Measurements from ENCODE around the gene CD93. TPM values are rescaled to one million over a fixed set of nuclear protein-coding genes. Genes with fewer than 3 reads are reported as not detected.
A peak's percentile ranks its signal among the peaks of the same experiment; 100 is the strongest.

Gene CD93
- total and polyA plus RNA-seq, 8 donors: 2.9 to 63.5 (median 6.7) TPM

GRCh38 chr20:23082846-23083552, 3.1 kb downstream of the CD93 start:
- H3K4me1 ChIP-seq: peaks cover 0 to 16% (median 0%) of the 10 kb centered on the region in 4 donors
- no peaks in the 10 kb centered on the region for H3K9me3 ChIP-seq
- peak overlapping the region in 3 of 4 donors; percentile 39 to 42 (median 39) for H3K4me3 ChIP-seq
- peak in 1 of 2 donors; percentile 65 for DNase-seq
- H3K27ac ChIP-seq: peak overlapping the region in 4 of 5 donors; percentile 78 to 88 (median 84)
- no peaks in the 10 kb centered on the region for H3K36me3 ChIP-seq
- no peaks in the 10 kb centered on the region for H3K27me3 ChIP-seq
- WGBS, 5 donors: 56 to 65% (median 59%) methylated on average over 9 of the region's 9 CpGs
- intact Hi-C loops (cut with DNase I; ENCODE audit: low total_unique reads): no loop called here
- TF ChIP-seq POLR2AphosphoS5 (IDR thresholded peaks at IDR 0.05) (peak; percentile 15 to 40 (median 24)), CTCF (IDR thresholded peaks at IDR 0.05) (no peak), EP300 (IDR thresholded peaks at IDR 0.05) (no peak), POLR2A (IDR thresholded peaks at IDR 0.05) (no peak)

GRCh38 chr20:23081263-23081819, 4.8 kb downstream of the CD93 start:
- intact Hi-C loops (cut with DNase I; ENCODE audit: low total_unique reads): no loop called here
- peak overlapping the region in 2 of 4 donors; percentile 39 to 42 for H3K4me3 ChIP-seq

GRCh38 chr20:23080521-23080920, 5.6 kb downstream of the CD93 start:
- no peaks in the 10 kb centered on the region for H3K36me3 ChIP-seq
- TF ChIP-seq POLR2A (IDR thresholded peaks at IDR 0.05) (no peak), POLR2AphosphoS5 (IDR thresholded peaks at IDR 0.05) (no peak), CTCF (IDR thresholded peaks at IDR 0.05) (no peak), EP300 (IDR thresholded peaks at IDR 0.05) (no peak)
- no peak overlapping the region for H3K4me3 ChIP-seq
- H3K4me1 ChIP-seq: peaks cover 0 to 18% (median 0%) of the 10 kb centered on the region in 4 donors
- intact Hi-C loops (cut with DNase I; ENCODE audit: low total_unique reads): no loop called here
- no peaks in the 10 kb centered on the region for H3K9me3 ChIP-seq
- H3K27ac ChIP-seq: peak overlapping the region in 1 of 5 donors; percentile 23
- H3K27me3 ChIP-seq: peaks cover 0 to 2% (median 0%) of the 10 kb centered on the region in 3 donors
- 73 to 92% (median 91%) methylated on average over 10 of the region's 10 CpGs for WGBS, 5 donors
- DNase-seq: no peak

More at GRCh38 chr20:23081263-23081819, 4.8 kb downstream of the CD93 start:
- TF ChIP-seq POLR2AphosphoS5 (IDR thresholded peaks at IDR 0.05) (no peak), EP300 (IDR thresholded peaks at IDR 0.05) (no peak), POLR2A (IDR thresholded peaks at IDR 0.05) (no peak)
- DNase-seq: no peak
- Histone ChIP-seq H3K27me3 (peaks cover 0 to 2% (median 0%) of the 10 kb centered on the region in 3 donors), H3K9me3 (no peaks in the 10 kb centered on the region), H3K36me3 (no peaks in the 10 kb centered on the region), H3K4me1 (peaks cover 0 to 18% (median 0%) of the 10 kb centered on the region in 4 donors), H3K27ac (peak overlapping the region in 2 of 5 donors; percentile 3 to 88)
- 60 to 69% (median 64%) methylated on average over 8 to 9 of the region's 9 CpGs for WGBS, 5 donors

- TF ChIP-seq CTCF (IDR thresholded peaks at IDR 0.05): no peak
- no peak for TF ChIP-seq EP300 (IDR thresholded peaks at IDR 0.05)
- TF ChIP-seq POLR2A (IDR thresholded peaks at IDR 0.05): no peak
- TF ChIP-seq POLR2AphosphoS5 (IDR thresholded peaks at IDR 0.05): no peak
- Histone ChIP-seq H3K4me1 (peaks cover 0 to 18% (median 0%) of the 10 kb centered on the region in 4 donors), H3K9me3 (no peaks in the 10 kb centered on the region), H3K4me3 (no peak overlapping the region), H3K27ac (no peak overlapping the region), H3K27me3 (peaks cover 0 to 2% (median 0%) of the 10 kb centered on the region in 3 donors), H3K36me3 (no peaks in the 10 kb centered on the region)
- no peak for DNase-seq
- intact Hi-C loops (cut with DNase I; ENCODE audit: low total_unique reads): no loop called here
- 66 to 77% (median 77%) methylated on average over 2 of the region's 2 CpGs for WGBS, 5 donors
Observed at GRCh38 chr20:23079926-23080325, 6.2 kb downstream of the CD93 start.
